BLaER1 (cell line): ENCODE data around the gene ELOVL2.

Source experiments
- H3K27ac ChIP-seq: shearing (Covaris generic); formaldehyde crosslinking; 2 replicates; pipeline ENCODE4 v1.8.1; 2022
- H3K27me3 ChIP-seq: shearing (Covaris generic); formaldehyde crosslinking; 2 replicates; pipeline ENCODE4 v1.8.1; 2022
- H3K36me3 ChIP-seq: shearing (Covaris generic); formaldehyde crosslinking; 2 replicates; pipeline ENCODE4 v1.8.1; 2022
- H3K4me1 ChIP-seq: shearing (Covaris generic); formaldehyde crosslinking; 2 replicates; pipeline ENCODE4 v1.8.1; 2022
- H3K4me2 ChIP-seq: shearing (Covaris generic); formaldehyde crosslinking; 2 replicates; pipeline ENCODE4 v1.8.1; 2022
- H3K4me3 ChIP-seq: shearing (Covaris generic); formaldehyde crosslinking; 2 replicates; pipeline ENCODE4 v1.8.1; 2022
- H3K9ac ChIP-seq: shearing (Covaris generic); formaldehyde crosslinking; 2 replicates; pipeline ENCODE4 v1.8.1; 2022
- H3K9me3 ChIP-seq: shearing (Covaris generic); formaldehyde crosslinking; 2 replicates; pipeline ENCODE4 v1.8.1; 2022
- H4K20me1 ChIP-seq: shearing (Covaris generic); formaldehyde crosslinking; 2 replicates; pipeline ENCODE4 v1.8.1; 2022
- Cebpa-rat ChIP-seq: shearing (Covaris generic); IDR thresholded peaks from 2 replicates; pipeline ENCODE4 v1.8.1; 2022

ELOVL2 gene

GRCh38 chr6:11025921-11026635 lies 18.0 kb downstream of the ELOVL2 start:
- Histone ChIP-seq H3K27ac (no peak overlapping the region), H3K9ac (no peak overlapping the region), H3K4me2 (peak overlapping the region; percentile 11; the same call in 1 of the 2 replicates), H3K9me3 (no peaks in the 10 kb centered on the region), H3K27me3 (no peaks in the 10 kb centered on the region), H4K20me1 (peaks cover 61% of the 10 kb centered on the region), H3K4me1 (peaks cover 7% of the 10 kb centered on the region), H3K4me3 (no peak overlapping the region), H3K36me3 (peaks cover 11% of the 10 kb centered on the region; the same call in 1 of the 2 replicates)
- TF ChIP-seq Cebpa-rat, result no peak

- peaks cover 11% of the 10 kb centered on the region; the same call in 1 of the 2 replicates for H3K36me3 ChIP-seq
- TF ChIP-seq Cebpa-rat, result no peak
Observed at GRCh38 chr6:11025130-11025529, 19.0 kb downstream of the ELOVL2 start.

DNA sequence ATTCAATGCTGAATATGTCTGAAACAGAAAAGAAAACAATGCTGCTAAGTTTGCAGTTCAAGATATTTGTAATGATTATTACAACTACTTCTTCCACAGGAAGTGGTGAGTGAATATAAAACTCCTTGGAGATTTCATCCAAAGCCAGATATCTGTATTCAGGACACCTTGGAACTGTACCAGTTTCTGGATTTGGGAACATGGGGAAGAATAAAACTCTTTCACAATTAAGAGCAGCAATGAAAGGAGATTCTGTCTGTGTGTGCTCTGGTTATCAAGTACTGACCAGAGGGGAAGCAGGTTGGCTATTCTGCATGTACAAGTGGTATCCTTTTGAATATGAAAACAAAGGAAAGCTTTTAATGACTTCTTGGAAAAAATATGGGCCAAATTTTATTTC lies 21.1 kb downstream of the ELOVL2 start:
- no peak overlapping the region for H3K4me2 ChIP-seq
- H3K9me3 ChIP-seq, result no peaks in the 10 kb centered on the region
- peaks cover 11% of the 10 kb centered on the region; the same call in 1 of the 2 replicates for H3K36me3 ChIP-seq
- peaks cover 47% of the 10 kb centered on the region for H4K20me1 ChIP-seq
- peaks cover 7% of the 10 kb centered on the region for H3K4me1 ChIP-seq
- H3K27me3 ChIP-seq, result no peaks in the 10 kb centered on the region
- H3K9ac ChIP-seq, result no peak overlapping the region
- H3K4me3 ChIP-seq, result no peak overlapping the region
- no peak overlapping the region for H3K27ac ChIP-seq
- TF ChIP-seq Cebpa-rat, result no peak

More at GRCh38 chr6:11025130-11025529, 19.0 kb downstream of the ELOVL2 start:
- H4K20me1 ChIP-seq, result peaks cover 62% of the 10 kb centered on the region
- H3K27ac ChIP-seq, result no peak overlapping the region
- no peak overlapping the region for H3K9ac ChIP-seq
- H3K4me2 ChIP-seq, result no peak overlapping the region
- H3K4me1 ChIP-seq, result peaks cover 7% of the 10 kb centered on the region
- H3K27me3 ChIP-seq, result no peaks in the 10 kb centered on the region
- no peak overlapping the region for H3K4me3 ChIP-seq
- H3K9me3 ChIP-seq, result no peaks in the 10 kb centered on the region

GRCh38 chr6:11021714-11022113 lies 22.4 kb downstream of the ELOVL2 start:
- no peak for TF ChIP-seq Cebpa-rat
- peaks cover 11% of the 10 kb centered on the region; the same call in 1 of the 2 replicates for H3K36me3 ChIP-seq
- no peak overlapping the region for H3K9ac ChIP-seq
- peaks cover 47% of the 10 kb centered on the region for H4K20me1 ChIP-seq
- no peak overlapping the region for H3K4me3 ChIP-seq
- no peaks in the 10 kb centered on the region for H3K27me3 ChIP-seq
- H3K4me1 ChIP-seq, result peaks cover 16% of the 10 kb centered on the region
- H3K9me3 ChIP-seq, result no peaks in the 10 kb centered on the region
- no peak overlapping the region for H3K27ac ChIP-seq
- no peak overlapping the region for H3K4me2 ChIP-seq

DNA sequence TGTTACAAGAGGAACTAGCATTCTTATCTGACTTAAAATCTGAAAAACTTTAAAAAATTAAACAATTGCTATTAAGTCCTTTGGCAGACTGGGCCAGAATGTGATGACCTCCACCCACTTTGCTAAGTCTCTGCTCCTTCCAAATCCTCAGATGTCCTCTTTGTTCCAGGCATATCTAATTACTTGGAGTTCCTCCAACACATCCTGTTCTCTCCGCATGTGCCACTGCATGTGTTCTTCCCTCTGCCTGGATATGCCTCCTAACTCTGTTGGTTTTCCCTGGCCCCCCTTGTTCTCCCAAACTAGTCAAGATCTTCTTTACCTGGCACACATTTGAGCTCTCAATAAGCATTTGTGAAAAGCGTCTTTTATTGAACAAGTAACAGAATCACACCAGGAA lies 23.1 kb downstream of the ELOVL2 start:
- no peak for TF ChIP-seq Cebpa-rat
- Histone ChIP-seq H3K27ac (no peak overlapping the region), H4K20me1 (peaks cover 45% of the 10 kb centered on the region)

DNA sequence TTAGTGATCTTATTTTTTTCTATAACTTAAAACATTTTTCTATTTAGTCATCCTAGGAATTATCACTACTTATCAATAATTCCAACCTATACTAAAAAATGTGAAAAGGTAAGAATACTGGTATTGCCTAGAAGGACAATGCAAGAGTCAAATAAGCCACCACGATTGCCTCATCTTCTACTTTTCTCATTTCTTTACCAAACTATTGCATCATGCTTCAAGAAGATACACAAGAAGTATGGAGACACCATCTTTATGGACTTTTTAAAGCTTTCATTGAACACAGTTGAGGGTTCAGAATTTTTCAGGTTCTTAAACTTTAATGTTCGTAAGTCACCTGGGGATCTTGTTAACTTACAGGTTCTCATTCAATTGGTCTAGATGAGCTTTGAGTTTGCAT lies 25.9 kb downstream of the ELOVL2 start:
- Histone ChIP-seq H3K4me3 (no peak overlapping the region), H3K4me2 (no peak overlapping the region), H3K27ac (no peak overlapping the region), H3K36me3 (peaks cover 8% of the 10 kb centered on the region; the same call in 1 of the 2 replicates), H3K9ac (no peak overlapping the region), H4K20me1 (peaks cover 35% of the 10 kb centered on the region), H3K9me3 (no peaks in the 10 kb centered on the region), H3K4me1 (peaks cover 19% of the 10 kb centered on the region), H3K27me3 (no peaks in the 10 kb centered on the region)
- peak; percentile 14; the same call in 1 of the 2 replicates for TF ChIP-seq Cebpa-rat

More for the DNA sequence above, 23.1 kb downstream of the ELOVL2 start:
- no peaks in the 10 kb centered on the region for H3K9me3 ChIP-seq
- no peaks in the 10 kb centered on the region for H3K27me3 ChIP-seq
- no peak overlapping the region for H3K9ac ChIP-seq
- H3K4me2 ChIP-seq, result no peak overlapping the region
- peaks cover 11% of the 10 kb centered on the region for H3K4me1 ChIP-seq
- no peak overlapping the region for H3K4me3 ChIP-seq
- H3K36me3 ChIP-seq, result peaks cover 8% of the 10 kb centered on the region; the same call in 1 of the 2 replicates

DNA sequence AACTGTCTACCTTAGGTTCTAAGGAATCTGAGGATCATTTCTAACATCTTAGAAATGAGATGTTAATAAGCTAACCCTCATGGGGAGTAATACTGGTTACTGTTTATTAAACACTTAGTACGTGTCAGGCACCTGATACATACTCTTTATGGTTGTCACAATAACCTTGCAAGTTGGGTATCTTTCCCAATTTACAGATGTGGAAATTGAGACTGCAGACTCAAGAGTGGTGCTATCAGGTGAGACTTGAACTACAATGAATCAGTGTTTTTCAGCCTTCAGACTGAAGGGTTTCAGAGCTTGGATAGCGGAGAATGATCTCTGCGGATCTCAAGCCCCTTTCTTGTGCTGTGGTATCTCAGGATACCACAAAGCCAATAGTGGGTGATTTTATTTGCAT lies 27.0 kb downstream of the ELOVL2 start:
- no peak overlapping the region for H3K4me3 ChIP-seq
- no peaks in the 10 kb centered on the region for H3K9me3 ChIP-seq
- TF ChIP-seq Cebpa-rat, result no peak
- H3K27ac ChIP-seq, result no peak overlapping the region
- peaks cover 30% of the 10 kb centered on the region for H3K4me1 ChIP-seq
- H3K9ac ChIP-seq, result no peak overlapping the region
- peaks cover 38% of the 10 kb centered on the region for H4K20me1 ChIP-seq
- H3K4me2 ChIP-seq, result 0 out of 2 replicates have a peak overlapping the region, but pooled peaks have one; percentile 27
- H3K36me3 ChIP-seq, result peaks cover 5% of the 10 kb centered on the region; the same call in 1 of the 2 replicates
- no peaks in the 10 kb centered on the region for H3K27me3 ChIP-seq

- H3K27ac ChIP-seq, result no peak overlapping the region
- H4K20me1 ChIP-seq, result peaks cover 38% of the 10 kb centered on the region
- no peak for TF ChIP-seq Cebpa-rat
- H3K4me2 ChIP-seq, result no peak overlapping the region
- H3K9me3 ChIP-seq, result no peaks in the 10 kb centered on the region
- H3K36me3 ChIP-seq, result no peaks in the 10 kb centered on the region
- no peak overlapping the region for H3K4me3 ChIP-seq
- H3K4me1 ChIP-seq, result peaks cover 37% of the 10 kb centered on the region
- no peaks in the 10 kb centered on the region for H3K27me3 ChIP-seq
- no peak overlapping the region for H3K9ac ChIP-seq
Observed at GRCh38 chr6:11016452-11016851, 27.7 kb downstream of the ELOVL2 start.

GRCh38 chr6:11015102-11015501 lies 29.0 kb downstream of the ELOVL2 start:
- no peak overlapping the region for H3K4me3 ChIP-seq
- H3K27me3 ChIP-seq, result no peaks in the 10 kb centered on the region
- H3K27ac ChIP-seq, result no peak overlapping the region
- peaks cover 8% of the 10 kb centered on the region for H3K36me3 ChIP-seq
- peaks cover 30% of the 10 kb centered on the region for H4K20me1 ChIP-seq
- no peaks in the 10 kb centered on the region for H3K9me3 ChIP-seq
- H3K4me1 ChIP-seq, result peaks cover 38% of the 10 kb centered on the region
- no peak overlapping the region for H3K4me2 ChIP-seq
- no peak overlapping the region for H3K9ac ChIP-seq
- no peak for TF ChIP-seq Cebpa-rat

- Histone ChIP-seq H3K9me3 (no peaks in the 10 kb centered on the region), H3K4me1 (peaks cover 52% of the 10 kb centered on the region), H3K27ac (peak overlapping the region; percentile 3; the same call in 1 of the 2 replicates), H3K27me3 (no peaks in the 10 kb centered on the region), H3K4me3 (no peak overlapping the region), H3K9ac (no peak overlapping the region), H4K20me1 (peaks cover 30% of the 10 kb centered on the region), H3K36me3 (peaks cover 21% of the 10 kb centered on the region), H3K4me2 (peak overlapping the region; percentile 72)
- no peak for TF ChIP-seq Cebpa-rat
Observed at GRCh38 chr6:11013721-11014070, 30.4 kb downstream of the ELOVL2 start.
